ENCODE data around the gene DLEC1. TPM values are rescaled to one million over a fixed set of nuclear protein-coding genes. Genes with fewer than 3 reads are reported as not detected.

The DLEC1 gene
- total RNA-seq, 1 donor from 2014 or later: under 0.01 TPM

DNA sequence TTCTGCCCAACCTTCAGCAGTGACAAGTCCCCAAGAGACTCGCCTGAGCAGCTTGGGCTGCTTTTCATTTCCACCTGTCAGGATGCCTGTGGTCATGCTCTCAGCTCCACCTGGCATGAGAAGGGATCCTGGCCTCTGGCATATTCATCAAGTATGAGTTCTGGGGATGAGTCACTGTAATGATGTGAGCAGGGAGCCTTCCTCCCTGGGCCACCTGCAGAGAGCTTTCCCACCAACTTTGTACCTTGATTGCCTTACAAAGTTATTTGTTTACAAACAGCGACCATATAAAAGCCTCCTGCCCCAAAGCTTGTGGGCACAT, 102.9 kb downstream of the DLEC1 start:
- Histone ChIP-seq H3K4me1 (ENCODE audit: control insufficient read depth in 3 of 3, insufficient read depth in 3 of 3, low read length in 3 of 3) (peaks cover 16 to 24% (median 20%) of the 10 kb centered on the region in 3 donors), H3K27me3 (ENCODE audit: control insufficient read depth in 3 of 3, insufficient read depth in 3 of 3, low read length in 3 of 3) (peaks cover 0 to 5% (median 0%) of the 10 kb centered on the region in 3 donors), H3K9me3 (ENCODE audit: control insufficient read depth in 3 of 3, low read length in 3 of 3) (peaks cover 0 to 2% (median 0%) of the 10 kb centered on the region in 3 donors), H3K9ac (ENCODE audit: low read depth in 1 of 3, low read length in 3 of 3) (no peak overlapping the region), H3K4me3 (ENCODE audit: low read length in 3 of 3) (no peak overlapping the region), H3K27ac (ENCODE audit: low read depth, low read length) (no peak overlapping the region), H3K36me3 (ENCODE audit: control insufficient read depth in 3 of 3, insufficient read depth in 3 of 3, low read length in 3 of 3) (peaks cover 8 to 13% (median 10%) of the 10 kb centered on the region in 3 donors)

DNA sequence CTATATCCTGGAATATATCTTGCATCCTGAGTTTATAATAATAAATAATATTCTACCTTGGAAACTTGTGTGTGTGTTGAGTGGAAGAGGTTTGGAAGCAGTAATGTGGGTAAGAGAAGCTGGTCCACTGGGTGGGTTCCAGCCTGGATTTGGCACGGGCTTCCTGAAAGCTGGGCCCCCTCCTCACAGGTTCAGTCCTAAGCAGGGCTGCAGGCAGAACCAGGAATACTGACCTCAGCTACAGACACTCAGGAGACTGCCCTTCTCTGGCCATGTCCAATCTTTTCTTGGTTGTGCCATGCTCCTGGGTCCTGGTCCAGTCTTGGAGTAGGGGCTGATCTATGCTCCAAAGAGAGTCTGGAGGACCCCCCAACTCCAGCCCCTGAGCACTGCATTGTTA, 104.0 kb downstream of the DLEC1 start:
- peaks cover 0 to 5% (median 0%) of the 10 kb centered on the region in 3 donors for H3K27me3 ChIP-seq (ENCODE audit: control insufficient read depth in 3 of 3, insufficient read depth in 3 of 3, low read length in 3 of 3)
- no peak overlapping the region for H3K4me3 ChIP-seq (ENCODE audit: low read length in 3 of 3)
- H3K9me3 ChIP-seq (ENCODE audit: control insufficient read depth in 3 of 3, low read length in 3 of 3): peaks cover 0 to 2% (median 0%) of the 10 kb centered on the region in 3 donors
- H3K4me1 ChIP-seq (ENCODE audit: control insufficient read depth in 3 of 3, insufficient read depth in 3 of 3, low read length in 3 of 3): peaks cover 11 to 18% (median 13%) of the 10 kb centered on the region in 3 donors
- peaks cover 8 to 13% (median 10%) of the 10 kb centered on the region in 3 donors for H3K36me3 ChIP-seq (ENCODE audit: control insufficient read depth in 3 of 3, insufficient read depth in 3 of 3, low read length in 3 of 3)
- no peak overlapping the region for H3K9ac ChIP-seq (ENCODE audit: low read depth in 1 of 3, low read length in 3 of 3)
- H3K27ac ChIP-seq (ENCODE audit: low read depth, low read length): no peak overlapping the region

DNA sequence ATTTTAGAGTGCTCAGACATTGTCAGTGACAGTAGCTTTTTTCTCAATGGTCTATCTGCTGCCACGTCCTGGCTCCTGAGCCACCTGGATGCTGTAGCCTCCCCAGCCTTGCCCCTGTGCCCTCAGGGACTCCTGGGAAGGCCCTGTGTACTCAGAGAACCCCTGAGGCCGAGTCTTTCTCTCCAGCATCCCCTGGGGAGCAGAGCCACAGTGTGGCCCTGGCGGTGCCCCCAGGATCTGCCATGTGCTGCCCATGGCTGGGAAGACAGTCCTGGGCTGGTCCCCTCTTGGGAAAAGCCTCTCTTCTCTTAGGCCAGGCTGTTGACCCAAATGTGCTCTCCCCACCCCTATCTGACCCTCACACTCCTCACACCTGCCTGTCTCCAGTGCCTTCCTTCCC, 104.5 kb downstream of the DLEC1 start:
- H3K36me3 ChIP-seq (ENCODE audit: control insufficient read depth in 3 of 3, insufficient read depth in 3 of 3, low read length in 3 of 3): peaks cover 8 to 13% (median 10%) of the 10 kb centered on the region in 3 donors
- no peak overlapping the region for H3K4me3 ChIP-seq (ENCODE audit: low read length in 3 of 3)
- peaks cover 0 to 5% (median 0%) of the 10 kb centered on the region in 3 donors for H3K27me3 ChIP-seq (ENCODE audit: control insufficient read depth in 3 of 3, insufficient read depth in 3 of 3, low read length in 3 of 3)
- no peak overlapping the region for H3K9ac ChIP-seq (ENCODE audit: low read depth in 1 of 3, low read length in 3 of 3)
- H3K4me1 ChIP-seq (ENCODE audit: control insufficient read depth in 3 of 3, insufficient read depth in 3 of 3, low read length in 3 of 3): peaks cover 8 to 14% (median 11%) of the 10 kb centered on the region in 3 donors
- peaks cover 0 to 2% (median 0%) of the 10 kb centered on the region in 3 donors for H3K9me3 ChIP-seq (ENCODE audit: control insufficient read depth in 3 of 3, low read length in 3 of 3)
- no peak overlapping the region for H3K27ac ChIP-seq (ENCODE audit: low read depth, low read length)

DNA sequence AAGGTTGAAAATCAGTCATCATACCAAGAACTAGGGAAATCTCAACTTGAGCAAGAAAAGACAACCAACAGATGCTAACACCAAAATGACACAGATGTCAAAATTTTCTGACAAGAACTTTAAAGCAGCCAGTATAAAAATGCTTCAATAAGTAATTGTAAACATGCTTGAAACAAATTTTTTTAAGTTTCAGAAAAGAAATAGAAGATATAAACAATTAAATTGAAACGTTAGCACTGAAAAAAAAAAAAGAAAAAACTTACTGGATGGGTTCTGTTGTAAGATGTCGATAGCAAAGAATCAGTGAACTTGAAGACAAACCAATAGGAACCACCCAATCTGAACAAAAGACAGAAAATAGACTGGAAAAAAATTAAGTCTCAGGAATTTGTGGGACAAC, 107.5 kb downstream of the DLEC1 start:
- no peak overlapping the region for H3K27ac ChIP-seq (ENCODE audit: low read depth, low read length)

DNA sequence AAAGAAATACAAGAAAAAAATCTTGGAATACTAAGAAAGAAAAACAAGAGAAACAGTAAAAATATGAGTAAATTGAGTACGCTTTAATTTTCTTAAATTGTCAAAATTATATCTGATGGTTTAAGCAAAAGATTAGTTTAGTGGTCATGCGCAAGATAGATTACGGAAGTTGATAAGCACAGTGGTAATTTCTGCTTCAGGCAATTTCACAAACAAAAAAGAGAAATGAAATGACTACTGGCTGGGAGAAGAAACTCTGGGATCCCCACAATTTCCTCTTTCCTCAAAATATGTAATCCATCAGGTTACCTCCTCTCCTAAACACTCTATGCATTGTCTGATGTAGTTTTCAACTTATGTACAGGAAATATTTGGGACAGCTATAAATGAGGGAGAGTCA, 108.4 kb downstream of the DLEC1 start:
- H3K27ac ChIP-seq (ENCODE audit: low read depth, low read length): no peak overlapping the region
- no peaks in the 10 kb centered on the region for H3K4me1 ChIP-seq (ENCODE audit: control insufficient read depth in 3 of 3, insufficient read depth in 3 of 3, low read length in 3 of 3)
- H3K4me3 ChIP-seq (ENCODE audit: low read length in 3 of 3): no peak overlapping the region

More for the DNA sequence above, 107.5 kb downstream of the DLEC1 start:
- H3K4me3 ChIP-seq (ENCODE audit: low read length in 3 of 3): no peak overlapping the region
- H3K27me3 ChIP-seq (ENCODE audit: control insufficient read depth in 3 of 3, insufficient read depth in 3 of 3, low read length in 3 of 3): no peaks in the 10 kb centered on the region
- H3K9me3 ChIP-seq (ENCODE audit: control insufficient read depth in 3 of 3, low read length in 3 of 3): peaks cover 0 to 2% (median 0%) of the 10 kb centered on the region in 3 donors
- H3K4me1 ChIP-seq (ENCODE audit: control insufficient read depth in 3 of 3, insufficient read depth in 3 of 3, low read length in 3 of 3): no peaks in the 10 kb centered on the region
- H3K36me3 ChIP-seq (ENCODE audit: control insufficient read depth in 3 of 3, insufficient read depth in 3 of 3, low read length in 3 of 3): peaks cover 0 to 4% (median 0%) of the 10 kb centered on the region in 3 donors
- H3K9ac ChIP-seq (ENCODE audit: low read depth in 1 of 3, low read length in 3 of 3): no peak overlapping the region

DNA sequence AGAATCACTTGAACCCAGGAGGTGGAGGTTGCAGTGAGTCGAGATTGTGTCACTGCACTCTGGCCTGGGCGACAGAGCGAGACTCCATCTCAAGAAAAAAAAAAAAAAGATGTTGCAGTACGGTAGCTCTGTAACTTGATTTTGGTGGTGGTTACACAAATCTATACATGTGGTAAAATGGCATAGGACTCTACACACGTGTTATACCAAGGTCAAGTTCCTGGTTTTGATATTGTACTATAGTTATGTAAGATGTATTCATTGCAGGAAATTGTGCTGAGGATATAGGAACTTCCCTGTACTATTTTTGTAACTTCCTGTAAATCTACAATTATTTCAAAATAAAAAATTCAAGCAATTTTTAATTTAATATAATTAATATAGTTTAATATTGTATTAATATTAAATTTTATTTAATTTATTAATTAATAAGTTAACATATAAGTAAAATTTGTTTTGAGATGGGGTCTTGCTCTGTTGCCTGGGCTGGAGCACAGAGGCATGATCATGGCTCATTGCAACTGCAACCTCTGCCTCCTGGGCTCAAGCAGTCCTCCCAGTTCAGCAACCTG, 109.4 kb downstream of the DLEC1 start:
- Histone ChIP-seq H3K36me3 (ENCODE audit: control insufficient read depth in 3 of 3, insufficient read depth in 3 of 3, low read length in 3 of 3) (no peaks in the 10 kb centered on the region), H3K9me3 (ENCODE audit: control insufficient read depth in 3 of 3, low read length in 3 of 3) (peaks cover 0 to 2% (median 0%) of the 10 kb centered on the region in 3 donors), H3K9ac (ENCODE audit: low read depth in 1 of 3, low read length in 3 of 3) (no peak overlapping the region), H3K4me1 (ENCODE audit: control insufficient read depth in 3 of 3, insufficient read depth in 3 of 3, low read length in 3 of 3) (no peaks in the 10 kb centered on the region), H3K27ac (ENCODE audit: low read depth, low read length) (no peak overlapping the region), H3K27me3 (ENCODE audit: control insufficient read depth in 3 of 3, insufficient read depth in 3 of 3, low read length in 3 of 3) (no peaks in the 10 kb centered on the region), H3K4me3 (ENCODE audit: low read length in 3 of 3) (no peak overlapping the region)

More for the DNA sequence above, 108.4 kb downstream of the DLEC1 start:
- Histone ChIP-seq H3K9ac (ENCODE audit: low read depth in 1 of 3, low read length in 3 of 3) (no peak overlapping the region), H3K36me3 (ENCODE audit: control insufficient read depth in 3 of 3, insufficient read depth in 3 of 3, low read length in 3 of 3) (no peaks in the 10 kb centered on the region), H3K27me3 (ENCODE audit: control insufficient read depth in 3 of 3, insufficient read depth in 3 of 3, low read length in 3 of 3) (no peaks in the 10 kb centered on the region), H3K9me3 (ENCODE audit: control insufficient read depth in 3 of 3, low read length in 3 of 3) (peaks cover 0 to 2% (median 0%) of the 10 kb centered on the region in 3 donors)

DNA sequence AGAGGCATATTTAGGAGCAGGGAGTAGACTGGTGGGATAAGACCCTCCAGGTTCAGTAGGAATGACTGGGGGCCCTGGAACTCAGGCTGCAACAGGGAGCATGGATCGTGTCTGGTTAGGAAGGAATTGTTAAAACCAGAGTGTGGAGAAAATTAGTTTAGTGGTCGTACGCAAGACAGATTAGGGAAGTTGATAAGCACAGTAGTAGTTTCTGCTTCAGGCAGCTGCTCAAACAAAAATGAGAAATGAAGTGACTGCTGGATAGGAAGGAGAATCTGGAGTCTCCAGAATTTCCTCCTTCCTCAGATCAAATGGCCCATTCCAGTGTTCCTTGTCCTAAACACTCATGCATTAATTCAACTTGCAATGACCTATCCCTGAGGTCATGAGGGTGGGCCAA, 110.7 kb downstream of the DLEC1 start:
- H3K36me3 ChIP-seq (ENCODE audit: control insufficient read depth in 3 of 3, insufficient read depth in 3 of 3, low read length in 3 of 3): no peaks in the 10 kb centered on the region
- H3K4me1 ChIP-seq (ENCODE audit: control insufficient read depth in 3 of 3, insufficient read depth in 3 of 3, low read length in 3 of 3): no peaks in the 10 kb centered on the region
- H3K27ac ChIP-seq (ENCODE audit: low read depth, low read length): no peak overlapping the region
- H3K9ac ChIP-seq (ENCODE audit: low read depth in 1 of 3, low read length in 3 of 3): no peak overlapping the region
- H3K27me3 ChIP-seq (ENCODE audit: control insufficient read depth in 3 of 3, insufficient read depth in 3 of 3, low read length in 3 of 3): no peaks in the 10 kb centered on the region
- no peak overlapping the region for H3K4me3 ChIP-seq (ENCODE audit: low read length in 3 of 3)
- peaks cover 0 to 2% (median 0%) of the 10 kb centered on the region in 3 donors for H3K9me3 ChIP-seq (ENCODE audit: control insufficient read depth in 3 of 3, low read length in 3 of 3)

DNA sequence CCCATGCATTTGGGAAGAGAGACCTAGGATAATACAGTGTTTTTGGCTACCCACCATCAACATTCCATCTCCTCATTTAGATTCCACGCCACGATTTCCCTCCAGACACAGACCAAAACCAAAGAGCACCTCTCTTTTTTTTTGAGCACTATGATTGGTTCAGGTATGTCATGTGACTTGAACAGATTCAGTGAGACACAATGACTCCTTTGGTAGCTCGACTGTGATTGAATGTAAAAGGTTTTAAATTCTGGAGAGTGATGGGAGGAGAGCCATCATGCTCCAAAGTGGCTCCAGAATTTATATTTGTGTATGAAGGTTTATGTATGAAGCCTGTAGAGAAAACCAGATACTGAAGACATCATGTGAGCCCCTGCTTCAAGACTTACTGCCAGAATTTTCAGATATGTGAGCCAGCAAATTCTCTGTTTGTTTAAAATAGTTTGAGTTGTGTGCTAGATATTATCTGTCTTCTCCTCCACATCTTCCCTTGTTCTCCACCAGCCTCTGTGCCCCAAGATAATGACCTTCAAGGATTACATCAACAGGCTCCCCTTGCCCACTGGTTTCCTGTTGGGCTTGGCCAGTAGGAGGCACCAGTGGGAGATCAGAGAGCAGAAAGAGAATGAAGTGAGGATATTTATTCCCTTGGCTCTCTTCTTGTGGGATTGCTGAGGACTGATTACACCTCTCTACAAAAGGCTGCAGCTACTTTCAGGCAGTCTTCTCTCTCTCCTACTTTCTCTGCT, 111.9 kb downstream of the DLEC1 start:
- Histone ChIP-seq H3K4me3 (ENCODE audit: low read length in 3 of 3) (no peak overlapping the region), H3K27ac (ENCODE audit: low read depth, low read length) (no peak overlapping the region), H3K27me3 (ENCODE audit: control insufficient read depth in 3 of 3, insufficient read depth in 3 of 3, low read length in 3 of 3) (no peaks in the 10 kb centered on the region), H3K9me3 (ENCODE audit: control insufficient read depth in 3 of 3, low read length in 3 of 3) (peaks cover 0 to 2% (median 0%) of the 10 kb centered on the region in 3 donors), H3K4me1 (ENCODE audit: control insufficient read depth in 3 of 3, insufficient read depth in 3 of 3, low read length in 3 of 3) (no peaks in the 10 kb centered on the region), H3K9ac (ENCODE audit: low read depth in 1 of 3, low read length in 3 of 3) (no peak overlapping the region), H3K36me3 (ENCODE audit: control insufficient read depth in 3 of 3, insufficient read depth in 3 of 3, low read length in 3 of 3) (no peaks in the 10 kb centered on the region)

DNA sequence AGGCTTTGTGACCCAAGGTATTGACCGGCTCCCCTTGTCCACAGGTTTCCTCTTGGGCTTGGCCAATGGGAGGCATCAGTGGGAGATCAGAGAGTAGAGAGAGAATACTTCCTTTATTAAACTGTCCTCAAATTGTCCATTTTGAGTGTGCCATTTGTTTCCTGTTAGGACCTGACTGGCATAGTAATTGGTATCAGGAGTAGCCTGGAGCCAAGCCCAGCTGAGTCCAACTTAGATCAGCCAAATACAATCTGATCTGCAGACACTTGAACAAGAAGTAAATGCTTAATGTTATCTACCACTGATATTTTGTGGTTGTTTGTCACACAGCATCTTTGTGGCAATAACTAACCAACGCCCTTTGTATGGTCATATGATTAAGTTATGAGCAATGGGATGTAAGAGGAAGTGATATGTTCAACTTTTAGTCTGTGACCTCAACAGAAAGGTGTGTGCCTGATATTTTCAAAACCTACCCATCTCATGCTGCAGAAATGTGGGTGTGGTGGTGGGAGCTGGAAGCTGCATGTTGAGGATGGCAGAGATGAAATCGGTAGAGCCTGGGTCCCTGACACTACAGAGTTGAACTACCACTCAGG, 112.8 kb downstream of the DLEC1 start:
- H3K27ac ChIP-seq (ENCODE audit: low read depth, low read length): no peak overlapping the region
- H3K4me1 ChIP-seq (ENCODE audit: control insufficient read depth in 3 of 3, insufficient read depth in 3 of 3, low read length in 3 of 3): no peaks in the 10 kb centered on the region
- H3K9ac ChIP-seq (ENCODE audit: low read depth in 1 of 3, low read length in 3 of 3): no peak overlapping the region
- no peaks in the 10 kb centered on the region for H3K9me3 ChIP-seq (ENCODE audit: control insufficient read depth in 3 of 3, low read length in 3 of 3)
- no peak overlapping the region for H3K4me3 ChIP-seq (ENCODE audit: low read length in 3 of 3)
- H3K27me3 ChIP-seq (ENCODE audit: control insufficient read depth in 3 of 3, insufficient read depth in 3 of 3, low read length in 3 of 3): no peaks in the 10 kb centered on the region
- no peaks in the 10 kb centered on the region for H3K36me3 ChIP-seq (ENCODE audit: control insufficient read depth in 3 of 3, insufficient read depth in 3 of 3, low read length in 3 of 3)

DNA sequence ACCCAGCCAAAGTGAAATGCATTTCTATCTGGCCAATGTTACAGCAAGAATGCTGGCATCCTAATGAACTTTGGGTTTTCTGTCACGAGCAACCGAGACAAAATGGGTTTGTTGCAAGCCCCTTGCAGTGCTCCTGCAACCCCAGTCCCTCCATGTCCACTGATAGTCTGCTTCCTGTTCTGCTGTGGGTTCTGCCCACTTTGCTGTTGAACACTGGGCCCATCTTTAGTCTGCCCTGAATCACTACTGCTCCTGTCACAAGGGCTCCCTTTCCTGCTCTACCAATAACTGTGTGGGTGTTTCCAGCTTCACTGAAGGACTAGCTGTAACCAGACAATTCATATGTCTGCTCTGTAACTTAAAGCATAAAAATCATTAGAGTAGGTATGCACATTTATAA, 113.6 kb downstream of the DLEC1 start:
- no peaks in the 10 kb centered on the region for H3K9me3 ChIP-seq (ENCODE audit: control insufficient read depth in 3 of 3, low read length in 3 of 3)
- H3K4me3 ChIP-seq (ENCODE audit: low read length in 3 of 3): no peak overlapping the region
- H3K27me3 ChIP-seq (ENCODE audit: control insufficient read depth in 3 of 3, insufficient read depth in 3 of 3, low read length in 3 of 3): no peaks in the 10 kb centered on the region
- no peak overlapping the region for H3K9ac ChIP-seq (ENCODE audit: low read depth in 1 of 3, low read length in 3 of 3)
- H3K4me1 ChIP-seq (ENCODE audit: control insufficient read depth in 3 of 3, insufficient read depth in 3 of 3, low read length in 3 of 3): no peaks in the 10 kb centered on the region
- no peak overlapping the region for H3K27ac ChIP-seq (ENCODE audit: low read depth, low read length)
- H3K36me3 ChIP-seq (ENCODE audit: control insufficient read depth in 3 of 3, insufficient read depth in 3 of 3, low read length in 3 of 3): no peaks in the 10 kb centered on the region
